Activated CD4-positive, alpha-beta T cell treated with anti-CD3 and anti-CD28 coated beads, Interleukin-2, amount 10 ng/mL, durations not matched to agents 7 days and 5 days (primary cell): ENCODE data around the gene PJA1. TPM values are rescaled to one million over a fixed set of nuclear protein-coding genes. Genes with fewer than 3 reads are reported as not detected.

Source experiments
- CTCF ChIA-PET: fragments of 350-600 bp; sonication (Branson Sonifier 250); formaldehyde crosslinking; loops from one replicate; lab custom pipeline; 2021; ENCODE audit warnings: antibody characterized with exemption; lab: Charles Lee
- POLR2A ChIA-PET: fragments of 350-600 bp; sonication (Branson Sonifier 250); formaldehyde crosslinking; loops from one replicate; lab custom pipeline; 2021; ENCODE audit warnings: antibody characterized with exemption; lab: Charles Lee
- DNase-seq: peaks from one replicate; pipeline ENCODE4 v3.0.0-alpha.2; 2020
- H3K27ac Mint-ChIP-seq: one replicate; pipeline ENCODE4 v1.8.0; 2021; ENCODE audit warnings: mild to moderate bottlenecking, moderate library complexity, mixed read lengths
- H3K27me3 Mint-ChIP-seq: one replicate; pipeline ENCODE4 v1.8.0; 2021; ENCODE audit warnings: mixed read lengths
- H3K36me3 Mint-ChIP-seq: one replicate; pipeline ENCODE4 v1.8.0; 2021; ENCODE audit warnings: low read depth, mixed read lengths
- H3K4me1 Mint-ChIP-seq: one replicate; pipeline ENCODE4 v1.8.0; 2021; ENCODE audit warnings: mixed read lengths
- H3K4me3 Mint-ChIP-seq: one replicate; pipeline ENCODE4 v1.8.0; 2021; ENCODE audit warnings: mild to moderate bottlenecking, moderate library complexity, mixed read lengths
- H3K9me3 Mint-ChIP-seq: one replicate; pipeline ENCODE4 v1.8.0; 2021; ENCODE audit warnings: mixed read lengths
- total RNA-seq, 2 experiments: library from RNA; stranded (reverse); gene quantifications; one replicate each; pipeline ENCODE4 v1.2.3, GENCODE V29; 2021

PJA1 gene
- total RNA-seq, 2 experiments from 2014 or later, result 12.6 to 14.0 TPM

- H3K4me3 Mint-ChIP-seq, result no peak overlapping the region
- no peaks in the 10 kb centered on the region for H3K27me3 Mint-ChIP-seq
- no peaks in the 10 kb centered on the region for H3K9me3 Mint-ChIP-seq
- H3K27ac Mint-ChIP-seq, result no peak overlapping the region
- DNase-seq, result no peak
- POLR2A ChIA-PET, result no interaction called here
- CTCF ChIA-PET, result interaction anchor here (0.6 kb wide), 1 partner anchor 47 kb away, joined by 3 read pairs; no protein-coding TSS in a partner anchor
- no peaks in the 10 kb centered on the region for H3K36me3 Mint-ChIP-seq
- H3K4me1 Mint-ChIP-seq, result no peaks in the 10 kb centered on the region
These were observed 18.5 kb downstream of the PJA1 start for GRCh38 chrX:69146739-69147138.

GRCh38 chrX:69145714-69146113 lies 19.5 kb downstream of the PJA1 start:
- POLR2A ChIA-PET, result no interaction called here
- no peak for DNase-seq
- Mint-ChIP-seq H3K27ac (no peak overlapping the region), H3K27me3 (no peaks in the 10 kb centered on the region), H3K36me3 (no peaks in the 10 kb centered on the region), H3K4me3 (no peak overlapping the region), H3K4me1 (no peaks in the 10 kb centered on the region), H3K9me3 (no peaks in the 10 kb centered on the region)
- CTCF ChIA-PET, result no interaction called here

- Mint-ChIP-seq H3K4me3 (no peak overlapping the region), H3K27ac (no peak overlapping the region), H3K27me3 (no peaks in the 10 kb centered on the region), H3K36me3 (no peaks in the 10 kb centered on the region), H3K9me3 (no peaks in the 10 kb centered on the region), H3K4me1 (no peaks in the 10 kb centered on the region)
- POLR2A ChIA-PET, result no interaction called here
- no peak for DNase-seq
- CTCF ChIA-PET, result no interaction called here
These were observed 20.2 kb downstream of the PJA1 start for GRCh38 chrX:69144838-69145680.

- Mint-ChIP-seq H3K36me3 (no peaks in the 10 kb centered on the region), H3K4me3 (no peak overlapping the region), H3K4me1 (no peaks in the 10 kb centered on the region), H3K27ac (no peak overlapping the region), H3K9me3 (no peaks in the 10 kb centered on the region), H3K27me3 (no peaks in the 10 kb centered on the region)
- DNase-seq, result no peak
- POLR2A ChIA-PET, result no interaction called here
- CTCF ChIA-PET, result no interaction called here
These were observed 21.7 kb downstream of the PJA1 start for GRCh38 chrX:69143530-69143929.

GRCh38 chrX:69142788-69143469 lies 22.3 kb downstream of the PJA1 start:
- CTCF ChIA-PET, result no interaction called here
- Mint-ChIP-seq H3K4me1 (no peaks in the 10 kb centered on the region), H3K9me3 (no peaks in the 10 kb centered on the region), H3K36me3 (no peaks in the 10 kb centered on the region), H3K4me3 (no peak overlapping the region), H3K27me3 (no peaks in the 10 kb centered on the region), H3K27ac (no peak overlapping the region)
- POLR2A ChIA-PET, result no interaction called here
- no peak for DNase-seq

GRCh38 chrX:69140837-69141236 lies 24.4 kb downstream of the PJA1 start:
- Mint-ChIP-seq H3K27me3 (peaks cover 4% of the 10 kb centered on the region), H3K4me1 (no peaks in the 10 kb centered on the region), H3K9me3 (no peaks in the 10 kb centered on the region), H3K4me3 (no peak overlapping the region), H3K36me3 (no peaks in the 10 kb centered on the region), H3K27ac (no peak overlapping the region)
- CTCF ChIA-PET, result interaction anchor here (1.3 kb wide), 1 partner anchor 10 kb away, joined by 3 read pairs; no protein-coding TSS in a partner anchor
- no peak for DNase-seq
- POLR2A ChIA-PET, result no interaction called here

GRCh38 chrX:69139516-69139915 lies 25.7 kb downstream of the PJA1 start:
- POLR2A ChIA-PET, result no interaction called here
- no peaks in the 10 kb centered on the region for H3K9me3 Mint-ChIP-seq
- CTCF ChIA-PET, result interaction anchor here (1.3 kb wide), 2 partner anchors 9 to 60 kb away, joined by 3 read pairs; no protein-coding TSS in a partner anchor
- no peak for DNase-seq
- H3K36me3 Mint-ChIP-seq, result no peaks in the 10 kb centered on the region
- H3K27ac Mint-ChIP-seq, result no peak overlapping the region
- no peaks in the 10 kb centered on the region for H3K4me1 Mint-ChIP-seq
- no peak overlapping the region for H3K4me3 Mint-ChIP-seq
- peaks cover 7% of the 10 kb centered on the region for H3K27me3 Mint-ChIP-seq

- CTCF ChIA-PET, result interaction anchor here (0.6 to 1.3 kb wide), 2 partner anchors 13 to 15 kb away, joined by 3 read pairs; no protein-coding TSS in a partner anchor
These were observed 26.7 kb downstream of the PJA1 start for GRCh38 chrX:69138512-69138911.

GRCh38 chrX:69138118-69138390 lies 27.2 kb downstream of the PJA1 start:
- Mint-ChIP-seq H3K4me1 (no peaks in the 10 kb centered on the region), H3K4me3 (no peak overlapping the region), H3K9me3 (no peaks in the 10 kb centered on the region), H3K36me3 (no peaks in the 10 kb centered on the region), H3K27me3 (peaks cover 13% of the 10 kb centered on the region), H3K27ac (no peak overlapping the region)
- DNase-seq, result no peak
- ChIA-PET CTCF (interaction anchor here (1.1 to 1.3 kb wide), 2 partner anchors 15 to 35 kb away, joined by 3 read pairs; no protein-coding TSS in a partner anchor), POLR2A (no interaction called here)

More at GRCh38 chrX:69138512-69138911, 26.7 kb downstream of the PJA1 start:
- H3K4me3 Mint-ChIP-seq, result no peak overlapping the region
- POLR2A ChIA-PET, result no interaction called here
- H3K4me1 Mint-ChIP-seq, result no peaks in the 10 kb centered on the region
- H3K9me3 Mint-ChIP-seq, result no peaks in the 10 kb centered on the region
- H3K36me3 Mint-ChIP-seq, result no peaks in the 10 kb centered on the region
- H3K27ac Mint-ChIP-seq, result no peak overlapping the region
- H3K27me3 Mint-ChIP-seq, result peaks cover 9% of the 10 kb centered on the region
- DNase-seq, result no peak

- POLR2A ChIA-PET, result no interaction called here
- H3K36me3 Mint-ChIP-seq, result no peaks in the 10 kb centered on the region
- H3K27ac Mint-ChIP-seq, result no peak overlapping the region
- peaks cover 13% of the 10 kb centered on the region for H3K27me3 Mint-ChIP-seq
- H3K4me1 Mint-ChIP-seq, result no peaks in the 10 kb centered on the region
- no peaks in the 10 kb centered on the region for H3K9me3 Mint-ChIP-seq
- no peak overlapping the region for H3K4me3 Mint-ChIP-seq
- no peak for DNase-seq
- CTCF ChIA-PET, result interaction anchor here (1.1 to 1.3 kb wide), 2 partner anchors 14 to 35 kb away, joined by 3 read pairs; no protein-coding TSS in a partner anchor
These were observed 27.7 kb downstream of the PJA1 start for GRCh38 chrX:69137371-69138117.

- no peak overlapping the region for H3K4me3 Mint-ChIP-seq
- H3K27me3 Mint-ChIP-seq, result peaks cover 13% of the 10 kb centered on the region
- CTCF ChIA-PET, result interaction anchor here (1.1 to 1.3 kb wide), 2 partner anchors 10 to 36 kb away, joined by 3 read pairs; no protein-coding TSS in a partner anchor
- no peaks in the 10 kb centered on the region for H3K4me1 Mint-ChIP-seq
- no peaks in the 10 kb centered on the region for H3K36me3 Mint-ChIP-seq
- no peaks in the 10 kb centered on the region for H3K9me3 Mint-ChIP-seq
- no peak overlapping the region for H3K27ac Mint-ChIP-seq
- POLR2A ChIA-PET, result no interaction called here
- DNase-seq, result no peak
These were observed 28.5 kb downstream of the PJA1 start for GRCh38 chrX:69136546-69137331.

- Mint-ChIP-seq H3K36me3 (no peaks in the 10 kb centered on the region), H3K27ac (no peak overlapping the region), H3K4me1 (no peaks in the 10 kb centered on the region), H3K9me3 (no peaks in the 10 kb centered on the region), H3K4me3 (no peak overlapping the region), H3K27me3 (peaks cover 16% of the 10 kb centered on the region)
- DNase-seq, result no peak
- POLR2A ChIA-PET, result no interaction called here
- CTCF ChIA-PET, result no interaction called here
These were observed 31.2 kb downstream of the PJA1 start for GRCh38 chrX:69133921-69134542.
